Heart left ventricle (tissue), 13 donors: ENCODE measurements around the gene STUM.

ENCODE experiments used
- CTCF ChIP-seq, 12 donors: fragments of 200-600 bp; sonication (generic) in 4 of 12; IDR thresholded peaks; one replicate each; pipeline versions ENCODE4 v1.5.0 to v1.8.0; 2018 to 2022; ENCODE audit warnings: antibody characterized with exemption in 12 of 12, mild to moderate bottlenecking in 5 of 12
- POLR2A ChIP-seq, 2 donors: fragments of 450-650 bp; IDR thresholded peaks; one replicate each; pipeline ENCODE4 v1.6.1; 2017; ENCODE audit warnings: antibody characterized with exemption in 2 of 2, mild to moderate bottlenecking in 2 of 2, moderate library complexity in 2 of 2
- donor health status: ischemic (EF 13 %, LVEDD 7.1; RV severe dilation, severe dysfunction).
- donor health status: DM: no; HTN: yes; CAD: no.
- donor health status: DM: no; HTN: no; CAD: no.
- donor health status: ischemic (EF 25% LVEDD 6.9; RV normal size, moderate dysfunction).
- donor health status: ischemic (EF 25% LVEDD 5.7; RV mildly dilated, moderate dysfunction).
- donor health status: ischemic (EF 35%, LVEDD 5.7; RV mildly dilated, moderate dysfunction).
- donor health status: nonischemic (EF 11% LVEDD 7.7; RV severe dilation, severe dysfunction).
- donor health status: DM: yes; HTN: yes; CAD: no.
- donor health status: PGD.
- donor health status: ischemic (EF 29% LVEDD 5.4; RV normal size, mild dysfunction).
- donor health status: nonischemic (EF 23%, LVEDD 6.1; RV moderate dilation, normal function).

GRCh38 chr1:226628612-226629155 lies 80.1 kb downstream of the STUM start:
- TF ChIP-seq CTCF (IDR thresholded peaks at IDR 0.05) (no peak), POLR2A (IDR thresholded peaks at IDR 0.05) (no peak)
